ACHN (cell line): ENCODE results near the gene DPM1.

Experiments used
- DNase-seq: peaks from one replicate; pipeline ENCODE4 v3.0.0-alpha.2; 2015
- in situ Hi-C: cut with HindIII; loops from 2 replicates; pipeline ENCODE4 v1.10.0; 2017; ENCODE audit warnings: low sequenced_read_pairs, low pct_ligation_motif_present, low pct_unique_long_range_greater_than_20kb

DPM1 gene

GRCh38 chr20:50957798-50958614 is at the start of gene DPM1:
DPM1 (minus strand) TSS chr20:50958532; CDS start chr20:50958523, 9 bp downstream.
- in situ Hi-C loops, result no loop called here
- peak; percentile 87 for DNase-seq

GRCh38 chr20:51005214-51005613 is 46.9 kb upstream of the DPM1 start:
- in situ Hi-C loops, result no loop called here
- no peak for DNase-seq

- in situ Hi-C loops, result no loop called here
- DNase-seq, result no peak
Observed at GRCh38 chr20:51004781-51005180, 46.4 kb upstream of the DPM1 start.

GRCh38 chr20:51004305-51004727 is 46.0 kb upstream of the DPM1 start:
- DNase-seq, result no peak
- in situ Hi-C loops, result no loop called here

GRCh38 chr20:51003753-51004152 is 45.4 kb upstream of the DPM1 start:
- no peak for DNase-seq
- in situ Hi-C loops, result no loop called here

GRCh38 chr20:51002633-51003032 is 44.3 kb upstream of the DPM1 start:
- DNase-seq, result no peak
- in situ Hi-C loops, result no loop called here

- DNase-seq, result no peak
- in situ Hi-C loops, result no loop called here
Observed at GRCh38 chr20:51001430-51002265, 43.3 kb upstream of the DPM1 start.

- DNase-seq, result no peak
- in situ Hi-C loops, result no loop called here
Observed at GRCh38 chr20:50999355-50999754, 41.0 kb upstream of the DPM1 start.

- in situ Hi-C loops, result no loop called here
- peak; percentile 7 for DNase-seq
Observed at GRCh38 chr20:50996901-50997865, 38.9 kb upstream of the DPM1 start.

GRCh38 chr20:50995506-50995905 is 37.2 kb upstream of the DPM1 start:
- in situ Hi-C loops, result no loop called here
- no peak for DNase-seq

- no peak for DNase-seq
- in situ Hi-C loops, result no loop called here
Observed at GRCh38 chr20:50993876-50994275, 35.5 kb upstream of the DPM1 start.

- in situ Hi-C loops, result no loop called here
- DNase-seq, result peak; percentile 63
Observed at GRCh38 chr20:50992733-50993457, 34.6 kb upstream of the DPM1 start.

GRCh38 chr20:50992336-50992732 is 34.0 kb upstream of the DPM1 start:
- in situ Hi-C loops, result no loop called here
- DNase-seq, result no peak

GRCh38 chr20:50991076-50991475 is 32.7 kb upstream of the DPM1 start:
- DNase-seq, result no peak
- in situ Hi-C loops, result no loop called here

- peak; percentile 80 for DNase-seq
- in situ Hi-C loops, result no loop called here
Observed at GRCh38 chr20:50987493-50988210, 29.3 kb upstream of the DPM1 start.

GRCh38 chr20:50983321-50983720 is 25.0 kb upstream of the DPM1 start:
- in situ Hi-C loops, result no loop called here
- DNase-seq, result no peak

GRCh38 chr20:50982363-50982762 is 24.0 kb upstream of the DPM1 start:
- no peak for DNase-seq
- in situ Hi-C loops, result no loop called here

GRCh38 chr20:50981714-50982048 is 23.3 kb upstream of the DPM1 start:
- no peak for DNase-seq
- in situ Hi-C loops, result no loop called here
